CD14-positive monocyte (primary cell): ENCODE data around the gene DHX58. TPM values are rescaled to one million over a fixed set of nuclear protein-coding genes. Genes with fewer than 3 reads are reported as not detected.

Source experiments
- DNase-seq, 3 donors: peaks; one replicate each; pipeline ENCODE4 v3.0.0-alpha.2; 2011 to 2022
- H2AFZ ChIP-seq: 2 replicates; pipeline ENCODE4 v1.6.0; 2012; ENCODE audit warnings: mild to moderate bottlenecking, low read depth, low read length, inconsistent platforms; ENCODE audit not compliant: insufficient read depth, poor library complexity, severe bottlenecking
- H3K27ac ChIP-seq, 2 donors: 1 replicate in 1 of 2; 2 replicates in 1 of 2; pipeline ENCODE4 v1.5.1; 2012 to 2013; ENCODE audit warnings: low read length in 2 of 2, control low read depth in 1 of 2, inconsistent platforms in 1 of 2, low read depth in 1 of 2, mild to moderate bottlenecking in 1 of 2
- H3K27me3 ChIP-seq, 2 donors: one replicate each; pipeline versions ENCODE4 v1.6.0 to v1.6.1; 2011 to 2013; ENCODE audit warnings: low read length in 2 of 2; ENCODE audit not compliant: control insufficient read depth in 2 of 2, insufficient read depth in 2 of 2
- H3K36me3 ChIP-seq, 2 donors: replicated peaks in 1 of 2; 1 replicate in 1 of 2; 2 replicates in 1 of 2; pipeline versions ENCODE4 v1.5.1 to v1.6.1; 2012 to 2013; ENCODE audit warnings: low read length in 2 of 2, control low read depth in 1 of 2, inconsistent platforms in 1 of 2, mild to moderate bottlenecking in 1 of 2; ENCODE audit not compliant: insufficient read depth in 2 of 2, control insufficient read depth in 1 of 2
- H3K4me1 ChIP-seq, 2 donors: 1 replicate in 1 of 2; 2 replicates in 1 of 2; pipeline versions ENCODE4 v1.5.1 to v1.6.1; 2012 to 2013; ENCODE audit warnings: low read length in 2 of 2, control low read depth in 1 of 2, inconsistent platforms in 1 of 2, mild to moderate bottlenecking in 1 of 2, moderate library complexity in 1 of 2; ENCODE audit not compliant: insufficient read depth in 2 of 2, control insufficient read depth in 1 of 2
- H3K4me2 ChIP-seq: replicated peaks from 2 replicates; pipeline ENCODE3; 2012; ENCODE audit warnings: low read length, moderate library complexity, mild to moderate bottlenecking; ENCODE audit not compliant: poor library complexity, severe bottlenecking; ENCODE audit errors: extremely low read depth
- H3K4me3 ChIP-seq, 3 experiments: fragments of 200-600 bp in 1 of 3; sonication (generic) in 1 of 3; replicated peaks in 1 of 3; 1 replicate in 2 of 3; 2 replicates in 1 of 3; pipeline ENCODE4 v1.5.1; 2011 to 2013; ENCODE audit warnings: low read length in 3 of 3, mild to moderate bottlenecking in 3 of 3, control low read depth in 2 of 3, low read depth in 2 of 3, inconsistent platforms in 1 of 3, moderate library complexity in 1 of 3
- H3K79me2 ChIP-seq: 2 replicates; pipeline ENCODE4 v1.6.0; 2012; ENCODE audit warnings: mild to moderate bottlenecking, control low read depth, inconsistent platforms, low read length, moderate library complexity; ENCODE audit not compliant: insufficient read depth
- H3K9ac ChIP-seq: 2 replicates; pipeline ENCODE4 v1.6.0; 2017; ENCODE audit warnings: low read length, mild to moderate bottlenecking; ENCODE audit not compliant: insufficient read depth, poor library complexity, severe bottlenecking
- H3K9me3 ChIP-seq, 2 donors: replicated peaks in 1 of 2; 1 replicate in 1 of 2; 2 replicates in 1 of 2; pipeline versions ENCODE4 v1.5.1 to v1.6.1; 2012 to 2013; ENCODE audit warnings: low read length in 2 of 2, control low read depth in 1 of 2; ENCODE audit not compliant: control insufficient read depth in 1 of 2, insufficient read depth in 1 of 2
- H4K20me1 ChIP-seq: 2 replicates; pipeline ENCODE4 v1.6.0; 2012; ENCODE audit warnings: mild to moderate bottlenecking, low read length, control low read depth, moderate library complexity; ENCODE audit not compliant: insufficient read depth
- H3K27ac Mint-ChIP-seq, 7 donors: one replicate each; pipeline ENCODE4 v1.8.0; 2020; ENCODE audit warnings: mild to moderate bottlenecking in 7 of 7, mixed read lengths in 7 of 7, moderate library complexity in 6 of 7, inconsistent platforms in 2 of 7
- H3K27me3 Mint-ChIP-seq, 3 donors: one replicate each; pipeline ENCODE4 v1.8.0; 2021 to 2022; ENCODE audit warnings: low read depth in 3 of 3, mild to moderate bottlenecking in 3 of 3, mixed read lengths in 3 of 3, moderate library complexity in 3 of 3, inconsistent platforms in 1 of 3
- H3K36me3 Mint-ChIP-seq, 2 donors: one replicate each; pipeline ENCODE4 v1.8.0; 2020; ENCODE audit warnings: mixed read lengths in 2 of 2, inconsistent platforms in 1 of 2, mild to moderate bottlenecking in 1 of 2
- H3K4me1 Mint-ChIP-seq: one replicate; pipeline ENCODE4 v1.8.0; 2020; ENCODE audit warnings: mild to moderate bottlenecking, mixed read lengths
- H3K4me3 Mint-ChIP-seq, 2 donors: one replicate each; pipeline ENCODE4 v1.8.0; 2020; ENCODE audit warnings: mild to moderate bottlenecking in 2 of 2, mixed read lengths in 2 of 2, moderate library complexity in 1 of 2
- H3K9me3 Mint-ChIP-seq, 7 donors: one replicate each; pipeline ENCODE4 v1.8.0; 2020 to 2022; ENCODE audit warnings: mixed read lengths in 7 of 7, mild to moderate bottlenecking in 6 of 7, moderate library complexity in 6 of 7, inconsistent platforms in 2 of 7
- WGBS: methylation state at CpG from one replicate; pipeline ENCODE4 v1.1.5; 2013; ENCODE audit warnings: missing lambda C conversion rate; ENCODE audit not compliant: insufficient coverage; 5-methylcytosine and 5-hydroxymethylcytosine counted together
- intact Hi-C, 2 donors: fragments of 100-400 bp; cut with micrococcal nuclease; formaldehyde crosslinking; loops; one replicate each; pipeline versions ENCODE4 v1.15.0 to v1.15.1; 2023
- polyA plus RNA-seq, 3 donors: library from polyadenylated mRNA; depleted of rRNA in 1 of 3; unstranded in 2 of 3; stranded (reverse) in 1 of 3; fragments of 300-500 nt in 2 of 3; fragments of >200 nt in 1 of 3; fragmentation: Illumina TruSeq in 2 of 3; gene quantifications; 1 replicate in 2 of 3; 2 replicates in 1 of 3; pipeline ENCODE4 v1.2.3, GENCODE V29; 2012 to 2021
- TF ChIP-seq, protein P1 (sequence below): fragments of 200-600 bp; IDR thresholded peaks from one replicate; pipeline ENCODE4 v1.8.0; 2022; ENCODE audit warnings: antibody characterized with exemption, mild to moderate bottlenecking

DHX58 gene
- polyA plus RNA-seq, 3 donors: 13.2 to 46.7 (median 16.0) TPM

DNA sequence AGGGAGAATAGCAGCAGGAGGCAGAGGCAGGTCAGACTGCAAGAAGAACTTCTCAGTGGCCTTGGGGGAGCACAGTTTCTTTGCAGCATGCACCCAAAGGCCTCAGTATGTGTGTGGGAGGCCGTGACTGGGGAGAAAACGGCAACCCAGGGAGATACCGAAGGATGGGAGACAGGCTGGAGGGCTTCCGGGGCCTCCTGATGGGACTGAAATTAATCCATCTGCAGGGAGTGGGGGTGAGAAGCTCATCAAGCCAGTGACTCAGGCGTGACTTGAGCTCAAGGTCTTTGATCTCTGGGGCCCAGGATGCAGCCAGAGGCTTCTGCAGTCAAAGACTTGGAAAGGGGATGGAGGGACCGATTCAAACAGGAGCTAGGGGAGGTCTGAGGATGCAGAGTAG lies 57.0 kb downstream of the DHX58 start:
- TF ChIP-seq, protein P1, sequence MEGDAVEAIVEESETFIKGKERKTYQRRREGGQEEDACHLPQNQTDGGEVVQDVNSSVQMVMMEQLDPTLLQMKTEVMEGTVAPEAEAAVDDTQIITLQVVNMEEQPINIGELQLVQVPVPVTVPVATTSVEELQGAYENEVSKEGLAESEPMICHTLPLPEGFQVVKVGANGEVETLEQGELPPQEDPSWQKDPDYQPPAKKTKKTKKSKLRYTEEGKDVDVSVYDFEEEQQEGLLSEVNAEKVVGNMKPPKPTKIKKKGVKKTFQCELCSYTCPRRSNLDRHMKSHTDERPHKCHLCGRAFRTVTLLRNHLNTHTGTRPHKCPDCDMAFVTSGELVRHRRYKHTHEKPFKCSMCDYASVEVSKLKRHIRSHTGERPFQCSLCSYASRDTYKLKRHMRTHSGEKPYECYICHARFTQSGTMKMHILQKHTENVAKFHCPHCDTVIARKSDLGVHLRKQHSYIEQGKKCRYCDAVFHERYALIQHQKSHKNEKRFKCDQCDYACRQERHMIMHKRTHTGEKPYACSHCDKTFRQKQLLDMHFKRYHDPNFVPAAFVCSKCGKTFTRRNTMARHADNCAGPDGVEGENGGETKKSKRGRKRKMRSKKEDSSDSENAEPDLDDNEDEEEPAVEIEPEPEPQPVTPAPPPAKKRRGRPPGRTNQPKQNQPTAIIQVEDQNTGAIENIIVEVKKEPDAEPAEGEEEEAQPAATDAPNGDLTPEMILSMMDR: no peak
- WGBS: 86% methylated on average over 5 of the region's 6 CpGs
- Mint-ChIP-seq H3K27me3 (peaks cover 18 to 35% (median 26%) of the 10 kb centered on the region in 3 donors), H3K27ac (no peak overlapping the region), H3K36me3 (no peaks in the 10 kb centered on the region), H3K4me3 (no peak overlapping the region), H3K9me3 (peaks cover 0 to 7% (median 0%) of the 10 kb centered on the region in 7 donors), H3K4me1 (peaks cover 14% of the 10 kb centered on the region)
- no peaks in the 10 kb centered on the region for H3K9me3 ChIP-seq
- H3K27ac ChIP-seq: no peak overlapping the region
- H3K4me3 ChIP-seq: no peak overlapping the region
- DNase-seq: no peak
- H3K9ac ChIP-seq: no peak overlapping the region
- H3K27me3 ChIP-seq: peaks cover 0 to 7% of the 10 kb centered on the region in 2 donors
- peaks cover 5 to 6% of the 10 kb centered on the region in 2 donors for H3K4me1 ChIP-seq
- no peaks in the 10 kb centered on the region for H3K79me2 ChIP-seq
- intact Hi-C loops: no loop called here
- no peaks in the 10 kb centered on the region for H3K36me3 ChIP-seq
- no peaks in the 10 kb centered on the region for H4K20me1 ChIP-seq
- H2AFZ ChIP-seq: no peak overlapping the region
- H3K4me2 ChIP-seq: no peak overlapping the region

DNA sequence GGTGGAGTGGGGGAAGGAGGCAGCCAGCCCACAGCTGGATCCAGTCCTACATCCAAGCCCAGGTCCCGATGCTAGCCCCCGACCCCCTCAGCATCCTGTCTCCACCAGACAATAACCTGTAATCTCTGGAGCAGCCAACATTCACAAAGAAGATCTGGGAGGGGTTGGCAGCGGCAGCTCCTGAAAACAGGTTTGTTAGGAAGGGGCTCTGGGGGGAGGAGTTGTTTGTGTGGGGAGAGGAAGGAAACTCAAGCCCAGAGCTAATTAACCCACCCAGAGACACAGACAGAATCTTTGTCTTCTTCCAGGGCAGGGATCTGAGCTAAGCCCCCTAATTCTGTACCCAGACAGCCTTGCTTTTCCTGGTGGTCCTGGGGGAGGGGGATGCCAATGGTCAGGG lies 57.5 kb downstream of the DHX58 start:
- H3K79me2 ChIP-seq: no peaks in the 10 kb centered on the region
- no peaks in the 10 kb centered on the region for H3K36me3 ChIP-seq
- Mint-ChIP-seq H3K36me3 (no peaks in the 10 kb centered on the region), H3K4me3 (no peak overlapping the region), H3K9me3 (peaks cover 0 to 7% (median 0%) of the 10 kb centered on the region in 7 donors), H3K27me3 (peaks cover 18 to 35% (median 26%) of the 10 kb centered on the region in 3 donors), H3K4me1 (peaks cover 11% of the 10 kb centered on the region), H3K27ac (peak overlapping the region in 1 of 7 donors; percentile 28)
- H3K4me1 ChIP-seq: peaks cover 6 to 9% of the 10 kb centered on the region in 2 donors
- H3K4me3 ChIP-seq: no peak overlapping the region
- peaks cover 0 to 7% of the 10 kb centered on the region in 2 donors for H3K27me3 ChIP-seq
- intact Hi-C loops: no loop called here
- no peak overlapping the region for H2AFZ ChIP-seq
- no peaks in the 10 kb centered on the region for H3K9me3 ChIP-seq
- WGBS: no CpG with 5 or more reads among the region's 3 CpGs
- H3K4me2 ChIP-seq: no peak overlapping the region
- no peak overlapping the region for H3K27ac ChIP-seq
- H3K9ac ChIP-seq: peak overlapping the region; percentile 4
- H4K20me1 ChIP-seq: no peaks in the 10 kb centered on the region
- no peak for DNase-seq
- TF ChIP-seq, protein P1: no peak
